Left lung (tissue), 10 donors: ENCODE data around the gene RPS6KA2. TPM values are rescaled to one million over a fixed set of nuclear protein-coding genes. Genes with fewer than 3 reads are reported as not detected.

Experiments
- ATAC-seq: fragments of 200-7000 bp; cut with Tn5 transposase; one replicate; pipeline ENCODE4 v1.9.1; 2020; ENCODE audit warnings: moderate library complexity
- DNase-seq, 4 donors: peaks; one replicate each; pipeline ENCODE4 v3.0.0-alpha.2; 2013 to 2020
- H3K27ac ChIP-seq, 2 donors: fragments of 200-600 bp; sonication (generic) in 1 of 2; one replicate each; pipeline versions ENCODE4 v1.5.0 to v1.8.0; 2020 to 2021
- H3K27me3 ChIP-seq, 2 donors: fragments of 200-600 bp; sonication (generic) in 1 of 2; one replicate each; pipeline versions ENCODE4 v1.5.0 to v1.8.0; 2020 to 2021
- H3K36me3 ChIP-seq, 2 donors: fragments of 200-600 bp; sonication (generic) in 1 of 2; one replicate each; pipeline versions ENCODE4 v1.5.0 to v1.8.0; 2020 to 2021
- H3K4me1 ChIP-seq, 2 donors: fragments of 200-600 bp; one replicate each; pipeline ENCODE4 v1.8.0; 2021
- H3K4me3 ChIP-seq, 2 donors: fragments of 200-600 bp; sonication (generic) in 1 of 2; one replicate each; pipeline versions ENCODE4 v1.5.0 to v1.8.0; 2020 to 2021; ENCODE audit warnings: mild to moderate bottlenecking in 1 of 2
- H3K9me3 ChIP-seq, 2 donors: fragments of 200-600 bp; sonication (generic) in 1 of 2; one replicate each; pipeline versions ENCODE4 v1.5.0 to v1.8.0; 2020 to 2021
- intact Hi-C, 2 donors: fragments of 100-400 bp; cut with DNase I; formaldehyde crosslinking; loops; one replicate each; pipeline versions ENCODE4 v1.11.2 to v1.14.2; 2022
- polyA plus RNA-seq, 6 donors: library from polyadenylated mRNA; unstranded; fragments of 120-200 nt; gene quantifications; one replicate each; pipeline ENCODE4 v1.2.1, GENCODE V29; 2013; ENCODE audit not compliant: insufficient read length in 6 of 6
- total RNA-seq, 2 donors: library from RNA; stranded (reverse); fragmentation: NEBNext Ultra II Directional; extraction: Animal tissue kit (Norgen Biotek cat#: 25700); gene quantifications; one replicate each; pipeline ENCODE4 v1.2.1, GENCODE V29; 2021
- TF ChIP-seq, protein P1 (sequence below), 2 donors: fragments of 200-600 bp; sonication (generic) in 1 of 2; IDR thresholded peaks; one replicate each; pipeline versions ENCODE4 v1.5.0 to v1.8.0; 2021; ENCODE audit warnings: antibody characterized with exemption in 2 of 2
- donor health status: DM: no; HTN: yes; CAD: no.
- donor health status: DM: no; HTN: no; CAD: no.

Gene RPS6KA2
- total and polyA plus RNA-seq, 8 donors = 42.0 to 160 (median 48.0) TPM

DNA sequence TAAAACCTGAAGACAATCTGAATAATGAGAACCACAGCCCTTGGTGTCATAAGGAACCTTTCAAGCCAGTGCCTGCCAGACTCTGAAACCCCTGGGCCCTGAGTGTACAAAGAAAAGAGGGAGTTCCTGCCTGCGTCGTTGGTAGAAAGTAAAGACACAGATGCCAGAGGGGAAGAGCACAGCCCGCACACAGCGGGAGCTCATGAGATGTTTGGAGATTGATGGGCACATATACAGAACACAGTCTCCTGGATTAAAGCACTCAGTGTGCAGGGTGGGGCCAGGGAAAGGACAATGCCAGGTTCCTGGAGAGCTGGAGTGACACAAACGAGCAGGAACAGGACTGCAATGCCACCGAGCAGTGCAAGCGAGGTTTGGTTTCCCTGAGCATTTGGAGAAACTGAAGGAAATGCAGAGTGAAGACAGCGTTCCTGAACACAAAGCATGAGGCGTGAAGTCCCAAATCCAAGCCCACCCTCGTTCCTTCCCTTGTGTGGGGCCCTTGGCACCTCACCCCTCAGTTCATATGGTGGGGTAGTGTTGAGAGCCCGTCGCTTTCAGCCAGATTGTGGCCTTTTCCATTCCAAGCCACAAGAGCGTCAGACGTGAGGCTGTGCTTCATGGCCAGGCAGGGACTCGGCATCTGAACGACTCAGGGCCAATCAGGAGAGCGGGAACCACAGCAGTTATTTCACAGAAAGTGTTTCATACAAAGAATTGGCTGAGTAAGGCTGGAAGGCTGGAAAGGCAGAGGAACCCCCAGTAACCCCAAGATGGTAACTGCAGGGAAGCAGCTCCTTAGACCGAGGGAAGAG, 41.0 kb upstream of the RPS6KA2 start:
- H3K4me3 ChIP-seq = no peak overlapping the region
- no peaks in the 10 kb centered on the region for H3K36me3 ChIP-seq
- peaks cover 0 to 15% of the 10 kb centered on the region in 2 donors for H3K27me3 ChIP-seq
- peaks cover 0 to 17% of the 10 kb centered on the region in 2 donors for H3K4me1 ChIP-seq
- H3K9me3 ChIP-seq = no peaks in the 10 kb centered on the region
- TF ChIP-seq, protein P1, sequence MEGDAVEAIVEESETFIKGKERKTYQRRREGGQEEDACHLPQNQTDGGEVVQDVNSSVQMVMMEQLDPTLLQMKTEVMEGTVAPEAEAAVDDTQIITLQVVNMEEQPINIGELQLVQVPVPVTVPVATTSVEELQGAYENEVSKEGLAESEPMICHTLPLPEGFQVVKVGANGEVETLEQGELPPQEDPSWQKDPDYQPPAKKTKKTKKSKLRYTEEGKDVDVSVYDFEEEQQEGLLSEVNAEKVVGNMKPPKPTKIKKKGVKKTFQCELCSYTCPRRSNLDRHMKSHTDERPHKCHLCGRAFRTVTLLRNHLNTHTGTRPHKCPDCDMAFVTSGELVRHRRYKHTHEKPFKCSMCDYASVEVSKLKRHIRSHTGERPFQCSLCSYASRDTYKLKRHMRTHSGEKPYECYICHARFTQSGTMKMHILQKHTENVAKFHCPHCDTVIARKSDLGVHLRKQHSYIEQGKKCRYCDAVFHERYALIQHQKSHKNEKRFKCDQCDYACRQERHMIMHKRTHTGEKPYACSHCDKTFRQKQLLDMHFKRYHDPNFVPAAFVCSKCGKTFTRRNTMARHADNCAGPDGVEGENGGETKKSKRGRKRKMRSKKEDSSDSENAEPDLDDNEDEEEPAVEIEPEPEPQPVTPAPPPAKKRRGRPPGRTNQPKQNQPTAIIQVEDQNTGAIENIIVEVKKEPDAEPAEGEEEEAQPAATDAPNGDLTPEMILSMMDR (IDR thresholded peaks at IDR 0.05) = no peak
- ATAC-seq = no peak
- intact Hi-C loops = no loop called here
- no peak overlapping the region for H3K27ac ChIP-seq
- DNase-seq = no peak

DNA sequence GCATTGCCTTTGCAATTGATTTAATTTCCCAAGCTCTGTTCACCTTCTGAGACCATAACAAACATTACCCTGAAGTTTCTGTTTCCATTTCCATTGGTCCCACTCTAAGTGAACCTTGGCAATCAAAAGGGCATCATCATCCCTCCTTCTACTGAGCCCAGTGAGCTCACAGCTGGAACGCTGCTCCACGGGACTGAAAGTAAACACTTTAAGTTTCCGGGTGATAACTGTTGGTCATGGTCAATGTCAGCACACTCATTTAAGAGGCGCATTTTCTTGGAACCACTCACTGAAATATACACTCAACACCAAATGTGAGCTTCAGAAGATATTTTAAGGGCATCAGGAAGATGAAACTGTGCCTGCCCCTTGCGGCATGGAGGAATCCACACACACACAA, 37.1 kb upstream of the RPS6KA2 start:
- Histone ChIP-seq H3K4me1 (peaks cover 0 to 4% of the 10 kb centered on the region in 2 donors), H3K9me3 (no peaks in the 10 kb centered on the region), H3K27ac (no peak overlapping the region), H3K4me3 (no peak overlapping the region), H3K36me3 (no peaks in the 10 kb centered on the region), H3K27me3 (no peaks in the 10 kb centered on the region)
- TF ChIP-seq, protein P1 (IDR thresholded peaks at IDR 0.05) = no peak
- peak in 1 of 4 donors; percentile 25 for DNase-seq
- intact Hi-C loops = no loop called here
- peak; percentile 53 for ATAC-seq

DNA sequence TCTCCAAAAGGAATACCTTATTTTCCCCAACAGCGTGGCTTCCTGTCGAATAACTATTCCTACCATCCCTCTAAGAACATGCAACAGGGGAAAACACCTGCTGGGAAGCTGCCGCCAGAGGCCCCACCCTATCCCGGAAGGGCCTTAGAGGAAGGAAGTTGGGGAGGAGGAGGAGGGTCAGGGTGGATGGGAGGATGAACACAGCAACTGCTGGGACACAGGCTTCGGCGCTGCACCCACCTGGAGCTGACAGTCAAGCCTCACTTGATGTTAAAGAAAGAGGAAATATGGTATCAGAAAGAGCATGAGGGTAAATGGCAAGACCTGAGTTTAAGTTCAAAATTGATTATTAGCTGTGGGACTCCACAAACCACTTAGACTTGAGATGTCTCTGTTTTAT, 36.5 kb upstream of the RPS6KA2 start:
- no peaks in the 10 kb centered on the region for H3K36me3 ChIP-seq
- H3K27ac ChIP-seq = no peak overlapping the region
- DNase-seq (peak in 1 of 4 donors; percentile 69), ATAC-seq (no peak)
- H3K4me3 ChIP-seq = no peak overlapping the region
- intact Hi-C loops = no loop called here
- peaks cover 0 to 4% of the 10 kb centered on the region in 2 donors for H3K4me1 ChIP-seq
- no peaks in the 10 kb centered on the region for H3K9me3 ChIP-seq
- no peaks in the 10 kb centered on the region for H3K27me3 ChIP-seq
- TF ChIP-seq, protein P1 (IDR thresholded peaks at IDR 0.05) = no peak

DNA sequence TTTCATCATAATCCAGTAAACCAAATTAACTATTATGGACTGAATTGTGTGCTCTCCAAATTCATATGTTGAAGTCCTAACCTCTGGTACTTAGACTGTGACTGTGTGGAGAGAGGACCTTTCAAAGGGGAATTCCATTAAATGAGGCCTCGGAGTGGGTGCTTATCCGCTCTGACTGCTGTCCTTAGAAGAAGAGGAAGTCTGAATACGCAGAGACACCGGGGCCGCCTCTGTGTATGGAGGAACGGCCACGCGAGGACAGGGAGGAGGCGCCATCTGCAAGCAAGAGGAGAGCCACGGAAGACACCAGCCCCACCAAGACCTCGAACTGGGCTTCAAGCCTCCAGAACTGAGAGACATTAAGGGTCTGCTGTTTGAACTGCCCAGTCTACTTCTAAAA, 35.6 kb upstream of the RPS6KA2 start:
- ATAC-seq (no peak), DNase-seq (peak in 1 of 4 donors; percentile 84)
- Histone ChIP-seq H3K4me1 (peaks cover 0 to 8% of the 10 kb centered on the region in 2 donors), H3K4me3 (no peak overlapping the region), H3K27ac (peak overlapping the region in 1 of 2 donors; percentile 33), H3K27me3 (no peaks in the 10 kb centered on the region), H3K9me3 (no peaks in the 10 kb centered on the region), H3K36me3 (no peaks in the 10 kb centered on the region)
- TF ChIP-seq, protein P1 (IDR thresholded peaks at IDR 0.05) = no peak
- intact Hi-C loops = no loop called here

DNA sequence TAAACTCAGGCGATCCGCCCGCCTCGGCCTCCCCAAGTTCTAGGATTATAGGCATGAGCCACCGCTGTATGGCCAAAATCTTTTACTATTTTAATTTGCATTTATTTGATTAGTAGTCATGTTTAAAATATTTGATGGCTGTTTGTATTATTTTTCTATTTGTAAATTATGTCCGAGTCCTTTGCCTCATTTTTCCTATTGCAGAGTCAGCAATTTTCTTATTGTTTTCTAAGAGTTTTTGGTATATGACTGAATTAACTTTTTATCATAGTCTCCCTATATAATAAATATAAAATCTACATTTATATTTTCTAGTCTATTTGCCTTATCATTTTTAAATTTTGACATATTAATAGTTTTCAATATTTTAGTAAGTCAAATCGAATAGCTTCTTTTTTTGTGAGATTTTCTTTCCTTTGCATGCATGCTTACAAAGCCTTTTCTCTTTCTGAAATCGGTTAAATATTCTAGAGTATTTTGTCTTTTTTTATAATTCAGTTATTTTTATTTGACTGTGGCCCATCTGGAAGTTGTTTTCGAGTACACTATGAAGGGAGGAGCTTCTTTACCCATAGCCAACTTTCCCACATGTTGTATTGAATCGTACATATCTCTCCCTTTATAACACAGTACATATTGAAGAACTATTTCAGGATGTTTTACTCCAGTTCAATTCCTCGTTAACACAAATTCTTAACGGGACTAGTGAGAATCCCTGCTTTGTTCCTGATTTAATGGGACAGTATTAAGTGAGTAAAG, 34.5 kb upstream of the RPS6KA2 start:
- no peak for ATAC-seq
- intact Hi-C loops = no loop called here
- H3K4me1 ChIP-seq = peaks cover 0 to 16% of the 10 kb centered on the region in 2 donors
- H3K27ac ChIP-seq = no peak overlapping the region
- TF ChIP-seq, protein P1 (IDR thresholded peaks at IDR 0.05) = no peak
- H3K4me3 ChIP-seq = no peak overlapping the region
- DNase-seq = no peak
- H3K27me3 ChIP-seq = peaks cover 0 to 5% of the 10 kb centered on the region in 2 donors
- no peaks in the 10 kb centered on the region for H3K9me3 ChIP-seq
- no peaks in the 10 kb centered on the region for H3K36me3 ChIP-seq
